ENCODE measurements around the gene OBI1.

The OBI1 gene

GRCh38 chr13:78596736-78597601 lies 62.0 kb downstream of the OBI1 start:
- no peak overlapping the region for H3K4me3 ChIP-seq (ENCODE audit: control insufficient read depth, low read depth, low read length)
- TF ChIP-seq, protein P1, sequence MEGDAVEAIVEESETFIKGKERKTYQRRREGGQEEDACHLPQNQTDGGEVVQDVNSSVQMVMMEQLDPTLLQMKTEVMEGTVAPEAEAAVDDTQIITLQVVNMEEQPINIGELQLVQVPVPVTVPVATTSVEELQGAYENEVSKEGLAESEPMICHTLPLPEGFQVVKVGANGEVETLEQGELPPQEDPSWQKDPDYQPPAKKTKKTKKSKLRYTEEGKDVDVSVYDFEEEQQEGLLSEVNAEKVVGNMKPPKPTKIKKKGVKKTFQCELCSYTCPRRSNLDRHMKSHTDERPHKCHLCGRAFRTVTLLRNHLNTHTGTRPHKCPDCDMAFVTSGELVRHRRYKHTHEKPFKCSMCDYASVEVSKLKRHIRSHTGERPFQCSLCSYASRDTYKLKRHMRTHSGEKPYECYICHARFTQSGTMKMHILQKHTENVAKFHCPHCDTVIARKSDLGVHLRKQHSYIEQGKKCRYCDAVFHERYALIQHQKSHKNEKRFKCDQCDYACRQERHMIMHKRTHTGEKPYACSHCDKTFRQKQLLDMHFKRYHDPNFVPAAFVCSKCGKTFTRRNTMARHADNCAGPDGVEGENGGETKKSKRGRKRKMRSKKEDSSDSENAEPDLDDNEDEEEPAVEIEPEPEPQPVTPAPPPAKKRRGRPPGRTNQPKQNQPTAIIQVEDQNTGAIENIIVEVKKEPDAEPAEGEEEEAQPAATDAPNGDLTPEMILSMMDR (IDR thresholded peaks at IDR 0.05; ENCODE audit: control insufficient read depth, insufficient read depth, low read depth, low read length, missing control alignments): no peak
- no peak for DNase-seq (ENCODE audit: low read depth)

DNA sequence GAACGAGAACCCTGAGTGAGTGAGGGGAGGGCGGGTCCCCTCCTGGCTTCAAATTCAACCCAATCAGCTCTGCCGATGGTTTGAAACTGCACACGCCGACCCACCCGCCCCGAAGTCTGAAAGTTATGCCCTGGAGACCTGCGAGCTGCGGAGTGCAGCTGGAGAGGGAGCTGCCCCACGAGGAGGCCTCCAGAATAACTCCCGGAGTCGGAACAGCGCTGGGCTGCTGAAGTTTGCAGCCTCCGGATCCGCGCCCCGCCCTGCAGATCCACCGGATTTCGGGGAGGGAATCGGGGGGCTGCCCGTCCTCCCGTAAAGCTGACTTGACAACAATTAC lies 62.6 kb downstream of the OBI1 start:
- TF ChIP-seq, protein P1 (IDR thresholded peaks at IDR 0.05; ENCODE audit: control insufficient read depth, insufficient read depth, low read depth, low read length, missing control alignments): no peak

GRCh38 chr13:78595495-78596398 lies 63.2 kb downstream of the OBI1 start:
- TF ChIP-seq, protein P1 (IDR thresholded peaks at IDR 0.05; ENCODE audit: control insufficient read depth, insufficient read depth, low read depth, low read length, missing control alignments): no peak
- DNase-seq (ENCODE audit: low read depth): no peak
- no peak overlapping the region for H3K4me3 ChIP-seq (ENCODE audit: control insufficient read depth, low read depth, low read length)

More for the DNA sequence above, 62.6 kb downstream of the OBI1 start:
- DNase-seq (ENCODE audit: low read depth): no peak
- no peak overlapping the region for H3K4me3 ChIP-seq (ENCODE audit: control insufficient read depth, low read depth, low read length)

DNA sequence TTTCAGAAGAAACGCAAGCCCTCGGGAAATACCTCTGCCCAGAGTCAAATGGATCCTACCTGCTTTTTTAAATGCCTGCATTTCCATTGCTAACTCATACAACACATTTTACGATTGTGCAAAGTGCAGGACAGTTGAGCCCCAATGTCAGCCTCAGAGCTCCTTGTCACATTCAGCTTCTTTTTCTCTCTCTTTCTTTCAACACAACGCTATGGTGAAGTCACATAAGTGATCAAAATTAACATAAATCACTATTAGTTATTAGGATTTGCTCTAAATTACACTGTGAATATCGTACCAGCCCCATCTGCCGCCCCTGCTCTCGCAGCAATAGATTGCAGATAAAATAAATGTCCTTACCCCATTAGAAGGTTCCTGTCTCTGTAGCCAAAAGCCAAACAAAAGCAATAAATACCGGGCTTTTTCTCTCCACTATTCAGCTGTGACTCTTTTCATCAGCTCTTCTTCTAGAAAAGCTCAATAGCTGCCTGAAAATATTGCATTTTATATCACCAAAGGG lies 64.4 kb downstream of the OBI1 start:
- no peak for DNase-seq (ENCODE audit: low read depth)
- TF ChIP-seq, protein P1 (IDR thresholded peaks at IDR 0.05; ENCODE audit: control insufficient read depth, insufficient read depth, low read depth, low read length, missing control alignments): no peak
- no peak overlapping the region for H3K4me3 ChIP-seq (ENCODE audit: control insufficient read depth, low read depth, low read length)

DNA sequence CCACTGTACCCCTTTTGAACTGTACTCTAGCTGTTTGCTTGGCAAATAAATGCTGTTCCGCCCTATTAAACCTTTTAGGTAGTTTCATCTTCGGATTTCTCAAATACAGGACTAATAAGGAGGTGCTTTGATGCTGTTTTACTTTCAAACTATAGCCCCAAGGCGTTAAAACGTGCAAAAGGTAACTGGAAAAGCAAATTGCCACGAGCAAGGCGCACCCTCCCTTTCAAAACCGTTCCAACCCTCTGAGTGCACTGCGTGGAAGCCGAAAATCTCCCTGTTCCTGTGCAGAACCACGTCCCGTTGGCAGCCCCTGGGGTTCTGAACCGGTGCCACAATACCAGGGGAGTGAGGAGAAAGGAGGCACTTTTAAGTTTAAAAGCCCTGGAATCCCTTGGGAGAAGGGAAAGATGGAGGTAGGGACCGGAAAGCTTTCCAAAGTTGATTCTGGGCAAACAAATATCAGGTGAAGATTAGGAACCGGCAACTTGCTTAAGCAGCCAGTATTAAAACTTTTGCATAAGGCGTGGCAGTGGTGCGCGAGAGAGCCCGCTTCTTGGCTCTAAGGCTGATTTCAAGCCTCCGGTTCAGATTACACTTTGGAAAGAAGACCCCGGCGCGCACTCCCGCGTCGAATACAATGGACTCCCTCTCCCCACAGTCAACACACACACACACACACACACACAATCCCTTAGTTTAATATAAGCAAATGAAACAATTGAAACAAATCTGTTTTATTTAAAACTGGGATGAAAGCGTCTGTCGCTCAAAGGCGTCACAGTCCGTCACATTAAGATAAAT lies 65.1 kb downstream of the OBI1 start:
- TF ChIP-seq, protein P1 (IDR thresholded peaks at IDR 0.05; ENCODE audit: control insufficient read depth, insufficient read depth, low read depth, low read length, missing control alignments): no peak
- no peak overlapping the region for H3K4me3 ChIP-seq (ENCODE audit: control insufficient read depth, low read depth, low read length)
- DNase-seq (ENCODE audit: low read depth): no peak

DNA sequence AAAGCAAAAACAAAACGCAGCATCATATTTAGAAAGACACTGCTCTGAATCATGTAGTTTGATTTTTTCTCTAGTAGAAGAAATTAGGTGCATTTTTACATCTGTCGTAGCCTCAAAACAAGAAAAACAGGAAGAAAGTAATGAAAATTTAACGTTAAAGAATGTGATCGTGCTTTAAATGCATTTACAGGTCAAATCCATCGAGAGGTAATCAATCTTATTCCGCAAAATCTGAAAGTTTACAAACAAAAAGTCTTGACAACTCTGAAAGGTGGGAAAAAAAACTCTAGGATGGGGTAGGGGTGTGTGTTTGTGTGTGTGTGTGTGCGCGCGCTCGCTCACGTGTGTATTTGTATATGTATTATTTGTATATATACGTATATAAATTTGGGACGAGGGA lies 65.8 kb downstream of the OBI1 start:
- no peak for DNase-seq (ENCODE audit: low read depth)
- H3K4me3 ChIP-seq (ENCODE audit: control insufficient read depth, low read depth, low read length): no peak overlapping the region
- TF ChIP-seq, protein P1 (IDR thresholded peaks at IDR 0.05; ENCODE audit: control insufficient read depth, insufficient read depth, low read depth, low read length, missing control alignments): no peak
